HG02759 (cell line): Measurements from ENCODE around the gene CTNNA1.
"Not testable (repeated sequence)": the region's sequence is repeated elsewhere in the genome, so short reads cannot be mapped to it uniquely, and the experiment has no call there.

Experiments
- ATAC-seq: cut with Tn5 transposase; IDR thresholded peaks from one replicate; pipeline ENCODE4 v1.9.1; 2021; ENCODE audit warnings: mild to moderate bottlenecking, moderate library complexity; ENCODE audit not compliant: unreplicated experiment

Gene CTNNA1, protein sequence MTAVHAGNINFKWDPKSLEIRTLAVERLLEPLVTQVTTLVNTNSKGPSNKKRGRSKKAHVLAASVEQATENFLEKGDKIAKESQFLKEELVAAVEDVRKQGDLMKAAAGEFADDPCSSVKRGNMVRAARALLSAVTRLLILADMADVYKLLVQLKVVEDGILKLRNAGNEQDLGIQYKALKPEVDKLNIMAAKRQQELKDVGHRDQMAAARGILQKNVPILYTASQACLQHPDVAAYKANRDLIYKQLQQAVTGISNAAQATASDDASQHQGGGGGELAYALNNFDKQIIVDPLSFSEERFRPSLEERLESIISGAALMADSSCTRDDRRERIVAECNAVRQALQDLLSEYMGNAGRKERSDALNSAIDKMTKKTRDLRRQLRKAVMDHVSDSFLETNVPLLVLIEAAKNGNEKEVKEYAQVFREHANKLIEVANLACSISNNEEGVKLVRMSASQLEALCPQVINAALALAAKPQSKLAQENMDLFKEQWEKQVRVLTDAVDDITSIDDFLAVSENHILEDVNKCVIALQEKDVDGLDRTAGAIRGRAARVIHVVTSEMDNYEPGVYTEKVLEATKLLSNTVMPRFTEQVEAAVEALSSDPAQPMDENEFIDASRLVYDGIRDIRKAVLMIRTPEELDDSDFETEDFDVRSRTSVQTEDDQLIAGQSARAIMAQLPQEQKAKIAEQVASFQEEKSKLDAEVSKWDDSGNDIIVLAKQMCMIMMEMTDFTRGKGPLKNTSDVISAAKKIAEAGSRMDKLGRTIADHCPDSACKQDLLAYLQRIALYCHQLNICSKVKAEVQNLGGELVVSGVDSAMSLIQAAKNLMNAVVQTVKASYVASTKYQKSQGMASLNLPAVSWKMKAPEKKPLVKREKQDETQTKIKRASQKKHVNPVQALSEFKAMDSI

DNA sequence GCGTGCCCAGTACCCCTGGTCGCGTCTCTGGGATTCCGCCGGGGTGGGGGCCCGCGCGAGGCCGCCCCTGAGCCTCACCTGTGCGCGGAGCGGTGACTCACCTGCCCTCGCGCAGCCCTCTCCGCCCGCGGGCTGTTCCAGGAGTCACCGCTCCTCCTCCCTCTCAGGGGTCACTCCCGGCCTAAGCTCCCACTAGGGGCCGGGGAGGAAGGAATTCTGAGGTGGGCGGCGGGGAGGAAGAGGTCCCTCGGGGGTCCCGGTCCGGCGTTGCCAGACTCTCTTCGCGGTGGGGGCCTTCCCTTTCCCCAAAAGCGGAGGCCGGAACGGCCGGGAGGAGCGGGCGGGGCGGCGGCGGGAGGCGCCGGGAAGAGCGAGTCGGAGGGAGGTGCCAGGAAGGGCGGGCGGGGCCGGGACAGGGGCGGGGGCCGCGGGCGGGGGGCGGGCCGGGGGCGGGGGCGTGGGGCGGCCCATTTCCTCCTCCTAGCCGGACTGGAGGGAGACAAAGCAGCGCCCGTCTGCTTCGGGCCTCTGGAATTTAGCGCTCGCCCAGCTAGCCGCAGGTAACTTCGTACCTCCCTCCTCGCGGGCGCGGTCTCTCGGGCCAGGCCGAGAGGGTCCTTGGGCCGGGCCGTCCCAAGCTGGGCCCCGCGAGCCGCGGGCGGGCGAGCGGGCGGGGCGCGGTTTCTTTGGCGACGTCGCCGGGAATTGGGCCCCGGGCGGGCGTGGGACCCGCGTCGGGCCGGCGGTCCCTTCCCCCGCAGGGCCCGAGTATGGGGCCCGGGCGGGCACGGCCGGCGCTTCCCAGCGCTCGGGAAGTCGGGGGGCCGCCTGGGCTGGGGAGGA is at the start of gene CTNNA1:
CTNNA1 (plus strand) TSS at position 475 of the 843 bp plus-strand sequence. CDS start 28,500 bp downstream, outside the sequence.
- peak; percentile 63 for ATAC-seq

GRCh38 chr5:138703777-138704176 is 49.4 kb upstream of the CTNNA1 start:
- ATAC-seq, result not testable (repeated sequence)

DNA sequence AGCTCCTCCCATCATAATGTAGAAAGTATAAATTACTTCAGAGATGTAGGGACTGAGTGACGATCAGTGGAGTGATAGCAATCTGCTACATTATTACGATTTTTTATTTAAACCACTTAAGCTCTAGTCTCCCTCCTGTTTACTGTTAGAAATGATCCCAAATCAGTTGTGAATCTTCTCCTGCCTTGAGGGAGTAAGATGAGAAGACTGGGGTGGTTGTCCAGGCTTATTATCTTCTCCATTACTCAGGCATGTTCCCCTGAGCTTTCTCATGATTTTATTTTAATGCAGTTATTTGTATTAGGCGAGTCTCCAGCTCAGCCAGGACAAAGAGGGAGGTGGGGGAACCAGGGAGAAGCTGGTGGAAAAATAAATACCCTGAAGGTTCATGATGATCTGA is 48.2 kb upstream of the CTNNA1 start:
- no peak for ATAC-seq

GRCh38 chr5:138705567-138705966 is 47.7 kb upstream of the CTNNA1 start:
- ATAC-seq, result no peak

DNA sequence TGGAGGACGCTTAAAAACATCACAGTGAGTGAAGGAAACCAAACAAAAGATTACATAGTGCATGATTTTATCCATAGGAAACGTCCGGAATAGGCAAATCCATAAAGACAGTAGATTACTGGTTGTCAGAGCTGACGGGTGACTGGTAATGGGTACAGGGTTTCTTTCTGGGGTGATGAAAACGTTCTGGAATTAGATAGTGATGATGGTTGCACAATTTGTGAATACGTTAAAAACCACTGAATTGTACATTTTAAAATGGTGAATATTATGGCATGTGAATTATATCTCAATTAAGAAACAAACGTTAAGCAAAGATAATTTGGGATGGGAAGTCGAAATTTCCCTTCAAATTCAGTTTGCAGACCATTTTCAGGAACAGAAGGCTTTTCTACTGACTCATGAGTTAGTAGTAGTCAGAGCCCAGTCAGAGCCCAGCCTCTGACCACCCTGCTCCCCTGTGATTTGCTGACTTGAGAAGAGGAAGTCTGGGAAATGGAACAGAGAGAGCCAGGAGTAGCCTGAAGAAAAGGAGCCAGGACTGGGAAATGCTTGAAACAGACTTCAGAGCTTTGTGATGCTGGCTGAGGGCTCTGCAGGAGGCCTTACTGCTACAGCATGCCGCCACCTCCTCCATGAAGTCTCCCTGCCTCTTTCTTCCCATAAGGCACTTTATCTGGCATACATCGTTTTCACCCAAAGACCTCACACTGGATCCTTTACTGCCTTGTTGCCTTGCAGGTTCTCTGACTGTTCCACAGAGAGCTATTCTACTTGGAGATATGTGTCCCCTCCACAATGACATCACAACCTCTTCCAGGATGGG is 46.4 kb upstream of the CTNNA1 start:
- no peak for ATAC-seq

- no peak for ATAC-seq
Observed at GRCh38 chr5:138708791-138709190, 44.4 kb upstream of the CTNNA1 start.

- no peak for ATAC-seq
Observed at GRCh38 chr5:138709202-138709601, 44.0 kb upstream of the CTNNA1 start.

DNA sequence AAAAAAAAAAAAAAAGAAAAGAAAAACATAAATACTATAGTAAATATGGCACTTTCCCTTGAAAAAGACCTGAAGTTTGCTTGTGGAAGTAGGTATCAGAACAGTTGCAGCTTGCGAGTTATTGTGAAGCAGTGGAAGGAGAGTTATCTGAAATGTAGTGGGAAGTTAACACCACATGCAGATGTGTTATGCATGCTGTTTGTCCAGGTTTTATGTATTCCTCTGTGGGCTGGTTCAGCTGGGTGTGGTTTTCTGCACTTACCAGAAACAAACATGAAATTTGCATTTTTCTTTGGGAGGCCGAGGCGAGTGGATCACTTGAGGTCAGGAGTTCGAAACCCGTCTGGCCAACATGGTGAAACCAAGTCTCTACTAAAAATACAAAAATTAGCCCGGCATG is 42.1 kb upstream of the CTNNA1 start:
- ATAC-seq, result no peak

DNA sequence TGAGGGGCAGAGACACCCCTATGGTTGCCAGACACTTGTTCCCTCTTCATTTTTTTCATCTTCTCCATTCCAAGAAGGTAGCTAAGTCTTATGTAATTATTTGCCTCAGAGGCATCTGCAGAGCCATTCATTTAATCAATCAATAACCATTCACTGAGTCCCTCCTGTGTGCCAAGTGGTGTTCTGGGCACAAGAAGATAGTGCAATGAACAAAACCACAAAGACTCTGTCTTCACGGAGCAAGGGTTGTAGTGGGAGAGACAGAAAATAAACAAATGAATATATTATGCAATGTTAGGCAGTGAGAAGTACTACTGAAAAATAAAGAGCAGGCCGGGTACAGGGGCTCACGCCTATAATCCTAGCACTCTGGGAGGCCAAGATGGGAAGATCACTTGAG is 41.4 kb upstream of the CTNNA1 start:
- ATAC-seq, result no peak

DNA sequence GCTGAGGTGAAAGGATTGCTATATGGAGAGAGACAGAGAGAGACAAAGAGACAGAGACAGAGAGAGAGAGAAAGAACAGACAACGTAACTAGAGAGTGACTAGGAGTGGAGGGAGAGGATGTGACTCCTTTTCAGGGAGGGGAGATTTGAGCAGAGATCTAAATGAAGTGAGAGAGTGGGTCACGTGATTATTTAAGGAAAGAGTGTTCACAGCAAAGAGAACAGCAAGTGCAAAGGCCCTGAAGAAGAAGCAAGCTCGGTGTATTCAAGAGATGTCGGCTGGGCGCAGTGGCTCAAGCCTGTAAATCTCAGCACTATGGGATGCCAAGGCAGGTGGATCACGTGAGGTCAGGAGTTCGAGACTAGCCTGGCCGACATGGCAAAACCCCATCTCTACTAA is 40.9 kb upstream of the CTNNA1 start:
- ATAC-seq, result no peak

GRCh38 chr5:138712791-138713190 is 40.4 kb upstream of the CTNNA1 start:
- no peak for ATAC-seq

DNA sequence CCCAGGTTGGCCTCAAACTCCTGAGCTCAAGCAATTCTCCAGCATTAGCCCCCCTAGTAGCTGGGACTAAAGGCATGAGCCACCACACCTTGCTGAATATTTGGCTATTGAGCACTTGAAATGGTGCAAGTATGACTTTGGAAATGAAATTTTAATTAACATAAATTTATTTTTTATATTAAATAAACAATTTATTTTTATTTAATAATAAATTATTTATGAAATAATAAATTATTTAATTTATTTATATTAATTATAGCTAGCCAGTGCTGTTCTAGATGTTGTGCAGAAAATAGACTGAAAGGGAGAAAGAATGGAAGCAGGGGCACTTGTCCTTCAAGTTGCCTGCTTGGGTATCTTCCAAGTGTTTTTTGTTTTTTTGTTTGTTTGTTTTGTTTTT is 40.0 kb upstream of the CTNNA1 start:
- ATAC-seq, result no peak

DNA sequence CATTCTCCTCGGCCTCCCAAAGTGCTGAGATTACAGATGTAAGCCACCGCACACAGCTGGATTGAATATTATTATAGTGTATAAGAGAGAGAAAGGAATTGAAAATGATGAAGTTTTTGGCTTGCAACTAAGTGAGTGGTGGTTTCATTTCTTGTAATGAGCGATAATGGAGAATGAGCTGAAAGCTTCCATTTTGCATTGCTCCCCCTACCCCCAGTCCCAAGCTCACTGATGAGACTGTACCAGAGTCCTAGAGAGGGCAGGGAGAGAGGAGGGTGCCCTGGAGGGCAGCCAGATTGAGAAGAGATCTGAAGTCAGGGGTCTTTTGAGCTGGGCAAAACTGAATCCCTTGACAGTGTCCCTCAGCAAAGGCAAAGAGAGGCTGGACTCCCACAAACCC is 38.5 kb upstream of the CTNNA1 start:
- no peak for ATAC-seq

DNA sequence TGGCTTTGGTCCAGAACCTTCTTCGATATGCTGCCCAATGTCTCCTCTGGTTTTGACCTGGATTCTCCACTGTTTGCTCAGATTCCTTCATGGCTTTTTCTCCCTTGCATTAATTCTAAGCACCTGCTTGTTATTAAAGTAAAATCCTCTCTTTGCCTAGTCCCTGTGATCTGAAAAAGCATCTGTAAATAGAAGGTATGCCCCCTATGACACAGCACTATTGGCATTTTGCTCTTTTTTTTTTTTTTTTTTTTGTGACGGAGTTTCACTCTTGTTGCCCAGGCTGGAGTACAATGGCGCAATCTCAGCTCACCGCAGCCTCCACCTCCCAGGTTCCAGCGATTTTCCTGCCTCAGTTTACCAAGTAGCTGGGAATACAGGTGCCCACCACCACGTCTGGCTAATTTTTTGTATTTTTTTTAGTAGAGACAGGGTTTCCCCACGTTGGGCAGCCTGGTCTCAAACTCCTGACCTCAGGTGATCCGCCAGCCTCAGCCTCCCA is 37.2 kb upstream of the CTNNA1 start:
- ATAC-seq, result not testable (repeated sequence)

- ATAC-seq, result no peak
Observed at GRCh38 chr5:138716456-138716924, 36.7 kb upstream of the CTNNA1 start.

- no peak for ATAC-seq
Observed at GRCh38 chr5:138717399-138717798, 35.8 kb upstream of the CTNNA1 start.

- no peak for ATAC-seq
Observed at GRCh38 chr5:138719811-138720210, 33.4 kb upstream of the CTNNA1 start.

- ATAC-seq, result no peak
Observed at GRCh38 chr5:138720840-138721239, 32.4 kb upstream of the CTNNA1 start.

- ATAC-seq, result no peak
Observed at GRCh38 chr5:138721979-138722378, 31.2 kb upstream of the CTNNA1 start.
